GM06990 (cell line): ENCODE measurements around the gene RPS8.
"Not testable (repeated sequence)": the region's sequence is repeated elsewhere in the genome, so short reads cannot be mapped to it uniquely, and the experiment has no call there.

Experiments
- DNase-seq: peaks from one replicate; pipeline ENCODE4 v3.0.0-alpha.2; 2011; ENCODE audit not compliant: insufficient read length; ENCODE audit errors: extremely low read depth
- H3K27me3 ChIP-seq: replicated peaks from 2 replicates; pipeline ENCODE4 v1.6.0; 2011; ENCODE audit warnings: low read length; ENCODE audit not compliant: control insufficient read depth, insufficient read depth
- H3K36me3 ChIP-seq: 2 replicates; pipeline ENCODE4 v1.5.1; 2011; ENCODE audit warnings: low read length; ENCODE audit not compliant: control insufficient read depth, insufficient read depth
- H3K4me3 ChIP-seq: replicated peaks from 2 replicates; pipeline ENCODE4 v1.5.1; 2011; ENCODE audit warnings: low read depth, mild to moderate bottlenecking, control low read depth, low read length
- TF ChIP-seq, protein P1 (sequence below): IDR thresholded peaks from 2 replicates; pipeline ENCODE4 v1.5.1; 2011; ENCODE audit warnings: low read length, control low read depth, mild to moderate bottlenecking, inconsistent platforms; ENCODE audit not compliant: insufficient read depth, poor library complexity, severe bottlenecking

The RPS8 gene

GRCh38 chr1:44821240-44821715 is 45.9 kb downstream of the RPS8 start:
- DNase-seq = no peak
- H3K27me3 ChIP-seq = no peaks in the 10 kb centered on the region
- H3K4me3 ChIP-seq = no peak overlapping the region
- TF ChIP-seq, protein P1, sequence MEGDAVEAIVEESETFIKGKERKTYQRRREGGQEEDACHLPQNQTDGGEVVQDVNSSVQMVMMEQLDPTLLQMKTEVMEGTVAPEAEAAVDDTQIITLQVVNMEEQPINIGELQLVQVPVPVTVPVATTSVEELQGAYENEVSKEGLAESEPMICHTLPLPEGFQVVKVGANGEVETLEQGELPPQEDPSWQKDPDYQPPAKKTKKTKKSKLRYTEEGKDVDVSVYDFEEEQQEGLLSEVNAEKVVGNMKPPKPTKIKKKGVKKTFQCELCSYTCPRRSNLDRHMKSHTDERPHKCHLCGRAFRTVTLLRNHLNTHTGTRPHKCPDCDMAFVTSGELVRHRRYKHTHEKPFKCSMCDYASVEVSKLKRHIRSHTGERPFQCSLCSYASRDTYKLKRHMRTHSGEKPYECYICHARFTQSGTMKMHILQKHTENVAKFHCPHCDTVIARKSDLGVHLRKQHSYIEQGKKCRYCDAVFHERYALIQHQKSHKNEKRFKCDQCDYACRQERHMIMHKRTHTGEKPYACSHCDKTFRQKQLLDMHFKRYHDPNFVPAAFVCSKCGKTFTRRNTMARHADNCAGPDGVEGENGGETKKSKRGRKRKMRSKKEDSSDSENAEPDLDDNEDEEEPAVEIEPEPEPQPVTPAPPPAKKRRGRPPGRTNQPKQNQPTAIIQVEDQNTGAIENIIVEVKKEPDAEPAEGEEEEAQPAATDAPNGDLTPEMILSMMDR = no peak
- H3K36me3 ChIP-seq = no peaks in the 10 kb centered on the region

DNA sequence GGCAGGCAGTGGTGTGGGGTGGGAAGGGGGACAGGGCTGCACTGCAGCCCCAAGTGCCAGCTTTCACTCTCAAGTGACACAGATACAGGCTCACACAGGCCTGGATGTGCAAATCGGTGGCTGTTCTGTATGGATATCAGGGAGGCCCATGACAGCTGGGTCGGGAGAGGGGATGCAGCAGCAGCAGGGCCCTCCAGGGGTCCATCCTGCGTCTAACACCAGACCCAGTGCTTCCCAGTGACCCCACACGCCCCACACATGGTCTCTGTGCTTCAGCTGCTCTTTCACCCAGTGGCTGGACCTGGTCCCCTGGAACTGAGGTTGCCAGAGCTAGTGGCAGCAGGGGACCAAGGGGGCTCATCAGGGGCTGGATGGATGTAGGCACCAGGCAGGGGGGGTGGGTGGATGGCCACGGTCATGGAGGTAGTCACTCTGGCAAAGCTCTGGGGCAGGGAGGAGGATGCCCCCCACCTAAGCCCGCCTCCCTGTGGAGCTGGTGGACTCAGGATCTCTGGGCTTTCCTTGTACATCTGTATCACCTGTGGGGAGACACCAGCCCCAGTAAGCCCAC is 46.9 kb downstream of the RPS8 start:
- Histone ChIP-seq H3K4me3 (no peak overlapping the region), H3K27me3 (no peaks in the 10 kb centered on the region), H3K36me3 (no peaks in the 10 kb centered on the region)
- TF ChIP-seq, protein P1 = no peak
- DNase-seq = no peak

DNA sequence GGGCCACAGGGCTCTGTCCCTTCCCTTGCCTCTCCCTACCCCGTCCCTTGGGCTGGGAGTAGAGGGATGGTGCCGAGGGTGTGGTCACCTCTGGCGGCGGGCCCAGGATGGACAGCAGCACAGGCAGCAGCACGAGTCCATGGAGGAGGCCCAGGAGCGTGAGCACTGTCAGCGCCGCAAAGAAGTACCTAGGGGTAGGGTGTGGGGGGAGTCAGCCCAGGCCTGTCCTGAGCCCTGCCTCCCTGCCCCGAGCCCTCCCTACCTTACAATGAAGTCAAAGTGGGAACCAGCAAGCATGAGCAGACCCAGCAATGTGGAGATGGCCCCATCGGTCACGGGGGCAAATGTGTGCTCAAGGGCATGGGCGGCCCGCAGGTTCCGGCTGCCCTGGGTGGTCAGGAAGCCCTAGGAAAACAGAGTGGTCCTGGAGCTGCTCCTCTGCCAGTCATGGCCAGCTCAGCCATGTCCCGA is 47.7 kb downstream of the RPS8 start:
- no peak for DNase-seq
- TF ChIP-seq, protein P1 = no peak
- Histone ChIP-seq H3K4me3 (no peak overlapping the region), H3K27me3 (no peaks in the 10 kb centered on the region), H3K36me3 (no peaks in the 10 kb centered on the region)

- not testable (repeated sequence) for H3K4me3 ChIP-seq, DNase-seq, H3K27me3 ChIP-seq, H3K36me3 ChIP-seq
Observed at GRCh38 chr1:44824392-44824791, 49.1 kb downstream of the RPS8 start.

- no peak for DNase-seq
- TF ChIP-seq, protein P1 = no peak
- H3K27me3 ChIP-seq = no peaks in the 10 kb centered on the region
- no peak overlapping the region for H3K4me3 ChIP-seq
- H3K36me3 ChIP-seq = no peaks in the 10 kb centered on the region
Observed at GRCh38 chr1:44826375-44827196, 51.2 kb downstream of the RPS8 start.
